ENCODE data around the gene MCC.

GRCh38 chr5:113240951-113241726 lies 247.1 kb downstream of the MCC start:
- TF ChIP-seq CTCF (IDR thresholded peaks at IDR 0.05) (no peak), EZH2 (IDR thresholded peaks at IDR 0.05) (no peak)
